Erythroblast (primary cell): ENCODE measurements around the gene OPHN1.

Source experiments
- GATA1 ChIP-seq: IDR thresholded peaks from 2 replicates; pipeline ENCODE4 v1.6.1; 2011; ENCODE audit warnings: low read depth, mild to moderate bottlenecking, control low read depth, low read length, moderate library complexity
- POLR2A ChIP-seq: IDR thresholded peaks from 2 replicates; pipeline ENCODE4 v1.6.1; 2011; ENCODE audit warnings: mild to moderate bottlenecking, low read length

DNA sequence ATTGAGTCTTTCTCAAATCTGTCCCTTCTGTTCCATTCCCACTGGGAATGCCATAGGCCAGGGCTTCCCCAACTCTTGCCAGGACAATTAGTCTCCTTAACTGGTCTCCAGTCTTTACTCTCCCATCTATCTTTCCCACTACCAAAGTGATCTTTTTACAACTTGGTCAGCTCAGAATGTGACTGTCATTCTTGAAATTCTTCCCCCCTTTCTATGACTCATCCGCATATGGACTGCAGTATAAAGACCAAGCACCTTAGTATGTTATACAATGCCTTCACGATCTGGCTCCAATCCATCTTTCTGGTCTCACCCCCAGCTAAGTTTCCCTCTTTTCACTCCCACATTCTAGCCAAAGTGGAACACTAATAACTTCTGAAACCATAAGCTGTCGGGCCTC, 383.8 kb downstream of the OPHN1 start:
- TF ChIP-seq POLR2A (no peak), GATA1 (no peak)
